HG03039 (cell line): ENCODE results near the gene ALG2.

Experiments used
- ATAC-seq: cut with Tn5 transposase; IDR thresholded peaks from one replicate; pipeline ENCODE4 v1.9.1; 2021; ENCODE audit warnings: mild to moderate bottlenecking, moderate library complexity; ENCODE audit not compliant: unreplicated experiment

ALG2 gene

GRCh38 chr9:99193466-99193821, 28.3 kb downstream of the ALG2 start:
- ATAC-seq = no peak

GRCh38 chr9:99192786-99193465, 28.8 kb downstream of the ALG2 start:
- ATAC-seq = no peak

- ATAC-seq = no peak
These were observed 31.0 kb downstream of the ALG2 start for GRCh38 chr9:99190597-99191283.

GRCh38 chr9:99189887-99190596, 31.7 kb downstream of the ALG2 start:
- no peak for ATAC-seq

GRCh38 chr9:99189186-99189585, 32.6 kb downstream of the ALG2 start:
- no peak for ATAC-seq

GRCh38 chr9:99187311-99187710, 34.4 kb downstream of the ALG2 start:
- ATAC-seq = no peak

GRCh38 chr9:99185934-99186333, 35.8 kb downstream of the ALG2 start:
- no peak for ATAC-seq

- ATAC-seq = no peak
These were observed 36.5 kb downstream of the ALG2 start for GRCh38 chr9:99185348-99185632.

GRCh38 chr9:99184475-99185347, 37.0 kb downstream of the ALG2 start:
- ATAC-seq = peak; percentile 32

- peak; percentile 2 for ATAC-seq
These were observed 37.6 kb downstream of the ALG2 start for GRCh38 chr9:99184110-99184474.

GRCh38 chr9:99183616-99184015, 38.1 kb downstream of the ALG2 start:
- no peak for ATAC-seq

- ATAC-seq = no peak
These were observed 39.4 kb downstream of the ALG2 start for GRCh38 chr9:99182356-99182755.

GRCh38 chr9:99181621-99182020, 40.1 kb downstream of the ALG2 start:
- peak; percentile 49 for ATAC-seq

GRCh38 chr9:99181206-99181605, 40.5 kb downstream of the ALG2 start:
- ATAC-seq = no peak

- ATAC-seq = no peak
These were observed 41.1 kb downstream of the ALG2 start for GRCh38 chr9:99180662-99181061.

GRCh38 chr9:99180199-99180598, 41.5 kb downstream of the ALG2 start:
- peak; percentile 42 for ATAC-seq

GRCh38 chr9:99178912-99179872, 42.5 kb downstream of the ALG2 start:
- no peak for ATAC-seq

GRCh38 chr9:99177576-99178366, 44.0 kb downstream of the ALG2 start:
- no peak for ATAC-seq

- no peak for ATAC-seq
These were observed 45.2 kb downstream of the ALG2 start for GRCh38 chr9:99176527-99177013.
